Measurements from ENCODE around the gene CST11. TPM values are rescaled to one million over a fixed set of nuclear protein-coding genes. Genes with fewer than 3 reads are reported as not detected.

CST11 gene
- total RNA-seq (2021), result not detected in 3 replicates
- not detected for Bru-seq, nascent RNA
- long read RNA-seq, experiment 1, result 0 reads
- long read RNA-seq, experiment 2, result 0 reads
- long read RNA-seq, experiment 3, result 0 reads

GRCh38 chr20:23452776-23453175 lies at the start of gene CST11:
Gene CST11 (minus strand): TSS chr20:23452876. CDS start chr20:23452811, 65 bp downstream.
- no peak within 1 kb of the TSS for H3K4me3 Mint-ChIP-seq
- TF ChIP-seq RORB (CRISPR knock-in tag; IDR thresholded peaks at IDR 0.05) (no peak), HMGA2 (CRISPR knock-in tag; IDR thresholded peaks at IDR 0.05) (no peak), TCF7 (CRISPR knock-in tag; IDR thresholded peaks at IDR 0.05; ENCODE audit: low read depth) (no peak), ZNF121 (CRISPR knock-in tag; IDR thresholded peaks at IDR 0.05) (no peak), NFYB (CRISPR knock-in tag; conservative IDR thresholded peaks at IDR 0.05; ENCODE audit: low read depth) (no peak), GTF2I (CRISPR knock-in tag; conservative IDR thresholded peaks at IDR 0.05) (no peak)
- TF ChIP-seq, protein P1, sequence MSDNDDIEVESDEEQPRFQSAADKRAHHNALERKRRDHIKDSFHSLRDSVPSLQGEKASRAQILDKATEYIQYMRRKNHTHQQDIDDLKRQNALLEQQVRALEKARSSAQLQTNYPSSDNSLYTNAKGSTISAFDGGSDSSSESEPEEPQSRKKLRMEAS (CRISPR knock-in tag; IDR thresholded peaks at IDR 0.05), result no peak
- TF ChIP-seq, protein P2, sequence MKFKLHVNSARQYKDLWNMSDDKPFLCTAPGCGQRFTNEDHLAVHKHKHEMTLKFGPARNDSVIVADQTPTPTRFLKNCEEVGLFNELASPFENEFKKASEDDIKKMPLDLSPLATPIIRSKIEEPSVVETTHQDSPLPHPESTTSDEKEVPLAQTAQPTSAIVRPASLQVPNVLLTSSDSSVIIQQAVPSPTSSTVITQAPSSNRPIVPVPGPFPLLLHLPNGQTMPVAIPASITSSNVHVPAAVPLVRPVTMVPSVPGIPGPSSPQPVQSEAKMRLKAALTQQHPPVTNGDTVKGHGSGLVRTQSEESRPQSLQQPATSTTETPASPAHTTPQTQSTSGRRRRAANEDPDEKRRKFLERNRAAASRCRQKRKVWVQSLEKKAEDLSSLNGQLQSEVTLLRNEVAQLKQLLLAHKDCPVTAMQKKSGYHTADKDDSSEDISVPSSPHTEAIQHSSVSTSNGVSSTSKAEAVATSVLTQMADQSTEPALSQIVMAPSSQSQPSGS (CRISPR knock-in tag; IDR thresholded peaks at IDR 0.05; ENCODE audit: borderline replicate concordance, low read depth), result no peak
- TF ChIP-seq, protein P3, sequence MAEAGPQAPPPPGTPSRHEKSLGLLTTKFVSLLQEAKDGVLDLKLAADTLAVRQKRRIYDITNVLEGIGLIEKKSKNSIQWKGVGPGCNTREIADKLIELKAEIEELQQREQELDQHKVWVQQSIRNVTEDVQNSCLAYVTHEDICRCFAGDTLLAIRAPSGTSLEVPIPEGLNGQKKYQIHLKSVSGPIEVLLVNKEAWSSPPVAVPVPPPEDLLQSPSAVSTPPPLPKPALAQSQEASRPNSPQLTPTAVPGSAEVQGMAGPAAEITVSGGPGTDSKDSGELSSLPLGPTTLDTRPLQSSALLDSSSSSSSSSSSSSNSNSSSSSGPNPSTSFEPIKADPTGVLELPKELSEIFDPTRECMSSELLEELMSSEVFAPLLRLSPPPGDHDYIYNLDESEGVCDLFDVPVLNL (CRISPR knock-in tag; IDR thresholded peaks at IDR 0.05; ENCODE audit: borderline replicate concordance, low read depth), result no peak
- peaks cover 11% of the 10 kb centered on the region for H3K27me3 Mint-ChIP-seq (ENCODE audit: low read depth)
- DNase-seq (ENCODE audit: low spot score), result no peak
- H3K27ac Mint-ChIP-seq, result no peak within 1 kb of the TSS
- peaks cover 6% of the 10 kb centered on the region for H3K4me1 Mint-ChIP-seq
- peaks cover 5% of the 10 kb centered on the region; the same call in 1 of the 2 replicates for H3K36me3 Mint-ChIP-seq
- H3K9me3 Mint-ChIP-seq, result peaks cover 14% of the 10 kb centered on the region
- ChIA-PET POLR2A (no interaction called here), CTCF (interaction anchor here (1.4 kb wide), 1 partner anchor 11 kb away, joined by 8 read pairs; no protein-coding TSS in a partner anchor)
- ATAC-seq, result no peak

- ATAC-seq (no peak), DNase-seq (ENCODE audit: low spot score) (no peak)
- CTCF ChIA-PET, result no interaction called here
- Mint-ChIP-seq H3K27me3 (ENCODE audit: low read depth) (peaks cover under 1% of the 10 kb centered on the region; the same call in 1 of the 2 replicates), H3K4me3 (no peak overlapping the region), H3K9me3 (peaks cover 19% of the 10 kb centered on the region), H3K27ac (no peak overlapping the region), H3K36me3 (peaks cover 10% of the 10 kb centered on the region), H3K4me1 (peaks cover 19% of the 10 kb centered on the region)
- POLR2A ChIA-PET, result no interaction called here
- no peak for TF ChIP-seq ZBTB21 (CRISPR knock-in tag; IDR thresholded peaks at IDR 0.05; ENCODE audit: borderline replicate concordance)
- TF ChIP-seq, protein P4, sequence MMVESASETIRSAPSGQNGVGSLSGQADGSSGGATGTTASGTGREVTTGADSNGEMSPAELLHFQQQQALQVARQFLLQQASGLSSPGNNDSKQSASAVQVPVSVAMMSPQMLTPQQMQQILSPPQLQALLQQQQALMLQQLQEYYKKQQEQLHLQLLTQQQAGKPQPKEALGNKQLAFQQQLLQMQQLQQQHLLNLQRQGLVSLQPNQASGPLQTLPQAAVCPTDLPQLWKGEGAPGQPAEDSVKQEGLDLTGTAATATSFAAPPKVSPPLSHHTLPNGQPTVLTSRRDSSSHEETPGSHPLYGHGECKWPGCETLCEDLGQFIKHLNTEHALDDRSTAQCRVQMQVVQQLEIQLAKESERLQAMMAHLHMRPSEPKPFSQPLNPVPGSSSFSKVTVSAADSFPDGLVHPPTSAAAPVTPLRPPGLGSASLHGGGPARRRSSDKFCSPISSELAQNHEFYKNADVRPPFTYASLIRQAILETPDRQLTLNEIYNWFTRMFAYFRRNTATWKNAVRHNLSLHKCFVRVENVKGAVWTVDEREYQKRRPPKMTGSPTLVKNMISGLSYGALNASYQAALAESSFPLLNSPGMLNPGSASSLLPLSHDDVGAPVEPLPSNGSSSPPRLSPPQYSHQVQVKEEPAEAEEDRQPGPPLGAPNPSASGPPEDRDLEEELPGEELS (CRISPR knock-in tag; IDR thresholded peaks at IDR 0.05), result no peak
- TF ChIP-seq, protein P3 (CRISPR knock-in tag; IDR thresholded peaks at IDR 0.05; ENCODE audit: borderline replicate concordance, low read depth), result no peak
- TF ChIP-seq CREB1 (CRISPR knock-in tag; IDR thresholded peaks at IDR 0.05), result no peak
- no peak for TF ChIP-seq ZNF263 (CRISPR knock-in tag; IDR thresholded peaks at IDR 0.05; ENCODE audit: low read depth)
- no peak for TF ChIP-seq PREB (CRISPR knock-in tag; IDR thresholded peaks at IDR 0.05; ENCODE audit: borderline replicate concordance)
- no peak for TF ChIP-seq FOXJ3 (CRISPR knock-in tag; IDR thresholded peaks at IDR 0.05; ENCODE audit: borderline replicate concordance)
- no peak for TF ChIP-seq ZMAT4 (CRISPR knock-in tag; IDR thresholded peaks at IDR 0.05)
- no peak for TF ChIP-seq MXD4 (CRISPR knock-in tag; IDR thresholded peaks at IDR 0.05; ENCODE audit: borderline replicate concordance)
- TF ChIP-seq, protein P2 (CRISPR knock-in tag; IDR thresholded peaks at IDR 0.05; ENCODE audit: borderline replicate concordance, low read depth), result no peak
- no peak for TF ChIP-seq ZNF423 (CRISPR knock-in tag; IDR thresholded peaks at IDR 0.05)
- TF ChIP-seq, protein P5, sequence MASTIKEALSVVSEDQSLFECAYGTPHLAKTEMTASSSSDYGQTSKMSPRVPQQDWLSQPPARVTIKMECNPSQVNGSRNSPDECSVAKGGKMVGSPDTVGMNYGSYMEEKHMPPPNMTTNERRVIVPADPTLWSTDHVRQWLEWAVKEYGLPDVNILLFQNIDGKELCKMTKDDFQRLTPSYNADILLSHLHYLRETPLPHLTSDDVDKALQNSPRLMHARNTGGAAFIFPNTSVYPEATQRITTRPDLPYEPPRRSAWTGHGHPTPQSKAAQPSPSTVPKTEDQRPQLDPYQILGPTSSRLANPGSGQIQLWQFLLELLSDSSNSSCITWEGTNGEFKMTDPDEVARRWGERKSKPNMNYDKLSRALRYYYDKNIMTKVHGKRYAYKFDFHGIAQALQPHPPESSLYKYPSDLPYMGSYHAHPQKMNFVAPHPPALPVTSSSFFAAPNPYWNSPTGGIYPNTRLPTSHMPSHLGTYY (CRISPR knock-in tag; IDR thresholded peaks at IDR 0.05), result no peak
- no peak for TF ChIP-seq ATF3 (CRISPR knock-in tag; conservative IDR thresholded peaks at IDR 0.05)
- TF ChIP-seq MLX (CRISPR knock-in tag; IDR thresholded peaks at IDR 0.05), result no peak
Measured at GRCh38 chr20:23501926-23502325, 49.2 kb upstream of the CST11 start.
